GM06990 (cell line): Measurements from ENCODE around the gene TMEM183A.

Experiments used
- DNase-seq: peaks from one replicate; pipeline ENCODE4 v3.0.0-alpha.2; 2011; ENCODE audit not compliant: insufficient read length; ENCODE audit errors: extremely low read depth
- H3K27me3 ChIP-seq: replicated peaks from 2 replicates; pipeline ENCODE4 v1.6.0; 2011; ENCODE audit warnings: low read length; ENCODE audit not compliant: control insufficient read depth, insufficient read depth
- H3K36me3 ChIP-seq: 2 replicates; pipeline ENCODE4 v1.5.1; 2011; ENCODE audit warnings: low read length; ENCODE audit not compliant: control insufficient read depth, insufficient read depth
- H3K4me3 ChIP-seq: replicated peaks from 2 replicates; pipeline ENCODE4 v1.5.1; 2011; ENCODE audit warnings: low read depth, mild to moderate bottlenecking, control low read depth, low read length
- CTCF ChIP-seq: IDR thresholded peaks from 2 replicates; pipeline ENCODE4 v1.5.1; 2011; ENCODE audit warnings: low read length, control low read depth, mild to moderate bottlenecking, inconsistent platforms; ENCODE audit not compliant: insufficient read depth, poor library complexity, severe bottlenecking

The TMEM183A gene

DNA sequence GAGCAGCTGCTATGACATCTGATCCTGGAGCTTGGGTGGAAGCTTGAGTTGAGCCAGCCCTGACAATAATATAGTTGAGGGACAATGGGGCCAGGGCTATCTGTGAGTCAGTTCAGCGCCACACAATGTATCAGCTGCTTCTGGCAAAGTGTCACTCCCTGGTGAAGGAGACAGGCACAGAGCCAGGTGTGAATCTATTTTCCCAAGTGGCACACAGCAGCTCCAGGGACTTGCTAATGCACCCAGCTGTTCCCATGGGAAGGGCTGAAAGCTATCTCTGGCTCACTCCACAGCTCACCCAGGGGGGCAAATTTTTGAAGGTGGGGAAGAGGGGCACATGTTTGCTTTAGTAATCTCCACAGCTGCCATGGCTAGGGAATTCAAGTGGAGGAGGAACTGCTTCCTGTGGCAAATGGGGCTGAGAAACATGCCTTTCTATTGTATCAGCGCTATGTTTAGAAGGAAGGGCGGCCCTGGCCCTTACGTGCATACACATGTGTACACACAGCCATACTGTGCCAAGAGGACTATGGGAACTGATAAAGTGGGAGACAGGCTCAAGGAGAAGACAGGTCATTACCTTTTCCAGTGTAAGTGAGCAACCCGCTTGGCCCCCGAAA, 42.3 kb upstream of the TMEM183A start:
- Histone ChIP-seq H3K36me3 (peaks cover 6% of the 10 kb centered on the region), H3K4me3 (no peak overlapping the region), H3K27me3 (no peaks in the 10 kb centered on the region)
- DNase-seq: no peak
- TF ChIP-seq CTCF: no peak

DNA sequence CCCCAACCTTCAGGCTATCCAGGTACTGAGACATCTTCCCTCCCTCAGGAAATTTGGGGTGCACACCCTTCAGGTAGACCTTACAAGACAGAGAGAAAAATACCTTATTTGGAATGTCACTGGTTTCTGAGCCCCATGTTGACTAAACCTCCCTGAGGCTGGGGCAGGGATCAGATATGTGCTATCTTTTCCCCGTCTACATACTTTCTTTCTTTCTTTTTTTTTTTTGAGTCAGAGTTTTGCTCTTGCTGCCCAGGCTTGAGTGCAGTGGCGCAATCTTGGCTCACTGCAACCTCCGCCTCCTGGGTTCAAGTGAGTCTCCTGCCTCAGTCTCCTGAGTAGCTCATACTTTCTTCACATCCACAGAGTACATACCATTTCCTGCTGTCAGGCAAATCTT, 41.8 kb upstream of the TMEM183A start:
- DNase-seq: no peak
- Histone ChIP-seq H3K36me3 (peaks cover 6% of the 10 kb centered on the region), H3K27me3 (no peaks in the 10 kb centered on the region), H3K4me3 (no peak overlapping the region)
- TF ChIP-seq CTCF: no peak

DNA sequence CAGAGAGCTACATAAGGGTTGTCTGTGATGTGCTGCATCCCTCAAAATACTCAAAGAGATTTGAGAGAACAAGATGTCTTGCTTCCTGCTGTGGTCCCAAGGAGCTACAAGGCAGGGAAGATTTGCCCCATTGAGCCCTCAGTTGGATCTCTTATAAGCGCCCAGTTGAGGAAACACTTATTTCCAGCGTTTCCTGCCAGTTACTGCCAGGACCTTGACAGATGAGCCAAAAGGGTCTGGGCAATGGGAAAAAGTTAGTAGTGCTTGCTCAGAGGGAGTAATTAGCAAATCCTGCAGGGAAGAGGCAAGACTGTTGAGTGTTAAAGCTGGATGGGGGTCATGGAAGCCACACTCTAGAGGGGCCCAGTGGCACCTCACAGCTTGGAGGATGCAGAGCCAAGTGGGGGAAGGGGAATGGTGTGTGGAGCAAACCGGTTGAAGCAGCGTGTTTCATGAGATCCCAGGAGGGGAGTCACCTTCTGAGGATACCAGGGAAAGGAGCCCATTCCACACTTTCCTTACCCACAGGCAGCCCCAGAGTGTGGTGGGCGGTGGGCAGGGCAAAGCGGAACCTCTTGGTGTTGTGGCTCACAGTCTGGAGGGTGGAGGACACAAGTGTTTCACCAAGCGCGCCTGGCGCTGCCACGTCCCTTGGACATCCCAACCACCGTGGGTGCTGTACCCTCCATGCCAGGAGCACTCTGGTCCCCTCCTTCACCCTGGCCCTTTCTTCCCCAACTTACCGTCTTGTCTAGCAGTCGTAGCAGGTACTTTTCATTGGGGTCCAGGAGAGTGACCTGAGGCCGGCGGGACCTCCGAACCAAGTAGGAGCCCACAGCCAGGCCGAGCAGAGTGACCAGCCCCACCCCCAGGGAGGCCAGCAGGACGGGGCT, 40.9 kb upstream of the TMEM183A start:
- Histone ChIP-seq H3K4me3 (peak overlapping the region; percentile 91), H3K27me3 (no peaks in the 10 kb centered on the region), H3K36me3 (peaks cover 6% of the 10 kb centered on the region)
- no peak for DNase-seq
- no peak for TF ChIP-seq CTCF

DNA sequence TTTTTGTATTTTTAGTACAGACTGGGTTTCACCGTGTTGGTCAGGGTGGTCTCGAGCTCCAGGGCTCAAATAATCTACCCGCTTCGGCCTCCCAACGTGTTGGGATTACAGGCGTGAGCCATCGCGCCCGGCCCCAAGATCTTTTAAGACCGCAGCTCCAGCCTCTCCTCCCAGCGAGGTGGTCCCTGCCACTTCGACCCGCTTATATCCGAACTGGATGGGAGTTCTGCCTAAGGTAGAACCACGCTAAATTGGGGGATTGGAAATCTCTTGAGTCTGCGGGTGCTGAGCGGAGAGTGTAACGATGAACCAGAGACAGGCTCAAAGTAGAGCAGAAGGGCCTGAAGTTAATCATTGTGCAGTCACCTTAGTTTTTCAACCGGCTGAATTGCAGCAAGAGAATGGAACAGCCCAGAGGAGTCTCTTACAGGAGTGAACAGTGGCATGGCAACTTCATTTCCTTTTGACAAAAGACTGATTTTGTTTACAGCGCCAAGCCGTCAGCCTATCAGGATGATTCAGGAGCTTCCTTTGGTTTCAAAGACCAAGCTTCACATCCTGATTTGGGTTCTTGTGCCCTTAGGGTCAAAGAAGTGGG, 39.4 kb upstream of the TMEM183A start:
- no peaks in the 10 kb centered on the region for H3K27me3 ChIP-seq
- peaks cover 1% of the 10 kb centered on the region; the same call in 1 of the 2 replicates for H3K36me3 ChIP-seq
- H3K4me3 ChIP-seq: peak overlapping the region; percentile 65
- no peak for DNase-seq
- TF ChIP-seq CTCF: no peak

- no peaks in the 10 kb centered on the region; the same call in 1 of the 2 replicates for H3K36me3 ChIP-seq
- TF ChIP-seq CTCF: no peak
- DNase-seq: no peak
- H3K27me3 ChIP-seq: no peaks in the 10 kb centered on the region
- no peak overlapping the region for H3K4me3 ChIP-seq
Measured at GRCh38 chr1:202968351-202968750, 38.8 kb upstream of the TMEM183A start.
